ENCODE measurements around the gene DNAH14. TPM values are rescaled to one million over a fixed set of nuclear protein-coding genes. Genes with fewer than 3 reads are reported as not detected.

The DNAH14 gene
- total RNA-seq, 1 donor, result 31.8 TPM

DNA sequence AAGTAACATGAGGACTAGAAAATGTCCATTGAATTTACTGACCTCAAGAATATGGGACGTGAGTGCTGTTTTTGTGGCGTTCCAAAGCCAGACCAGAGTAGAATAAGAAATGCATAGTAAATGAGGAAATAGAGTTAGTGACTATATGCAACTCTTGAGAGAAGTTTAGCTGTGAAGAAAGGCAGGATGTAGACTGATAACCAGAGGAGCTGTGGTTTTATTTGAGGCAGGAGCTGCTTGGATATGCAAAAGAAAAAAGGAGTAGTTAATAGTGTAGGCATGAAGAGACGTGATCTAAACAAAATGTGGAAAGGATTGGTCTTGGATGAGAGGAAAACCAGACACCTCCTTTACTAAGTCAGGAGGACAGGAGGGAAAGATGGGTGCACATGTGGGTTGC is 28.2 kb downstream of the DNAH14 start:
- H3K4me1 ChIP-seq (ENCODE audit: insufficient read depth, low read length), result no peaks in the 10 kb centered on the region
- H4K20me1 ChIP-seq (ENCODE audit: insufficient read depth, low read length), result no peaks in the 10 kb centered on the region
- no peak overlapping the region for H3K4me2 ChIP-seq (ENCODE audit: insufficient read depth, low read length)
- TF ChIP-seq, protein P1, sequence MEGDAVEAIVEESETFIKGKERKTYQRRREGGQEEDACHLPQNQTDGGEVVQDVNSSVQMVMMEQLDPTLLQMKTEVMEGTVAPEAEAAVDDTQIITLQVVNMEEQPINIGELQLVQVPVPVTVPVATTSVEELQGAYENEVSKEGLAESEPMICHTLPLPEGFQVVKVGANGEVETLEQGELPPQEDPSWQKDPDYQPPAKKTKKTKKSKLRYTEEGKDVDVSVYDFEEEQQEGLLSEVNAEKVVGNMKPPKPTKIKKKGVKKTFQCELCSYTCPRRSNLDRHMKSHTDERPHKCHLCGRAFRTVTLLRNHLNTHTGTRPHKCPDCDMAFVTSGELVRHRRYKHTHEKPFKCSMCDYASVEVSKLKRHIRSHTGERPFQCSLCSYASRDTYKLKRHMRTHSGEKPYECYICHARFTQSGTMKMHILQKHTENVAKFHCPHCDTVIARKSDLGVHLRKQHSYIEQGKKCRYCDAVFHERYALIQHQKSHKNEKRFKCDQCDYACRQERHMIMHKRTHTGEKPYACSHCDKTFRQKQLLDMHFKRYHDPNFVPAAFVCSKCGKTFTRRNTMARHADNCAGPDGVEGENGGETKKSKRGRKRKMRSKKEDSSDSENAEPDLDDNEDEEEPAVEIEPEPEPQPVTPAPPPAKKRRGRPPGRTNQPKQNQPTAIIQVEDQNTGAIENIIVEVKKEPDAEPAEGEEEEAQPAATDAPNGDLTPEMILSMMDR (IDR thresholded peaks at IDR 0.05; ENCODE audit: extremely low read depth, low read depth, low read length), result no peak
- H2AFZ ChIP-seq (ENCODE audit: low read length), result no peak overlapping the region
- no peaks in the 10 kb centered on the region for H3K9me3 ChIP-seq (ENCODE audit: low read depth, low read length)
- no peaks in the 10 kb centered on the region for H3K79me2 ChIP-seq (ENCODE audit: insufficient read depth, low read length)
- no peak overlapping the region for H3K4me3 ChIP-seq (ENCODE audit: insufficient read depth, low read length)
- DNase-seq (ENCODE audit: insufficient read length, low spot score, missing footprints), result no peak
- H3K27me3 ChIP-seq (ENCODE audit: insufficient read depth, low read length), result no peaks in the 10 kb centered on the region
- no peaks in the 10 kb centered on the region for H3K36me3 ChIP-seq (ENCODE audit: insufficient read depth, low read length)
- no peak overlapping the region for H3K27ac ChIP-seq (ENCODE audit: low read depth, low read length)

DNA sequence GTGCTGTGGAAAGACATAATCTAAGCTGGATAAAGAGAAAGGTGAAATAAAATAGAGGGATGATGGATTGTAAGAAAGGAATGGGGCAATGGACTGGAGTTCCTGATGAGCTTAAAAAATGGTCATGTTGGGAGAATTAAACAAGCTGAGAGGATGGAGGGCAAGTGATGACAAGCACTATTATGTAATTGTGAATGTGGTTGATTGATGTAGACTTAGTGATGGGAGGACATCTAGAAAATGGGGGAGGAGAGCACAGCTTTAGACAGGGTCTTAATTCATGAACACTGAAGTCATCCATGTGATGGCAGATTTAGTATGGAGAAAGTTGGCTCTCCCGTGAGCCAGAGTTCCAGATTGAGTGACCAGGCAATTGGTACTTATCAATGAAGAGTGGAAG is 29.0 kb downstream of the DNAH14 start:
- Histone ChIP-seq H3K4me3 (ENCODE audit: insufficient read depth, low read length) (no peak overlapping the region), H2AFZ (ENCODE audit: low read length) (no peak overlapping the region), H3K79me2 (ENCODE audit: insufficient read depth, low read length) (no peaks in the 10 kb centered on the region), H3K4me1 (ENCODE audit: insufficient read depth, low read length) (no peaks in the 10 kb centered on the region), H3K36me3 (ENCODE audit: insufficient read depth, low read length) (no peaks in the 10 kb centered on the region), H4K20me1 (ENCODE audit: insufficient read depth, low read length) (no peaks in the 10 kb centered on the region), H3K27me3 (ENCODE audit: insufficient read depth, low read length) (no peaks in the 10 kb centered on the region), H3K4me2 (ENCODE audit: insufficient read depth, low read length) (no peak overlapping the region), H3K9me3 (ENCODE audit: low read depth, low read length) (no peaks in the 10 kb centered on the region), H3K27ac (ENCODE audit: low read depth, low read length) (no peak overlapping the region)
- DNase-seq (ENCODE audit: insufficient read length, low spot score, missing footprints), result no peak
- TF ChIP-seq, protein P1 (IDR thresholded peaks at IDR 0.05; ENCODE audit: extremely low read depth, low read depth, low read length), result no peak

DNA sequence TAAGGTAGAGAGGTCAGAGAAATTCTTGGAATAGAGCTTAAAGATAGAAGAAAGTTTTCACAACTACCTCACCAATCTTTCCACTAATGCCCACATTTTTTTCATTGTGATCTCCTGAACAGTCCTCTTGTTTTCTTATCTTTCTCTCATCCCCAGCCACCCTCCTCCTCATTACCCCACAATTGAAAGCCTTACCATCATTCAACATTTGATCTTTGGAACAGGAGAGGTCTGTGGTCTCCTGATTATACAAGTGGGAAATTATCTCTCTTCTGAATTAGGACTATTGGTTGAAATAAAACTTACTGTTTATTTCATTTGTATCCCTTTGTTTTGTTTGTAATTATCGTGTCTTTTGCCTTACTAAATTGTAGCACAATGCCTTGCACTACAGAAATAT is 29.6 kb downstream of the DNAH14 start:
- Histone ChIP-seq H3K27me3 (ENCODE audit: insufficient read depth, low read length) (no peaks in the 10 kb centered on the region), H2AFZ (ENCODE audit: low read length) (no peak overlapping the region), H3K4me3 (ENCODE audit: insufficient read depth, low read length) (no peak overlapping the region), H3K27ac (ENCODE audit: low read depth, low read length) (no peak overlapping the region), H3K79me2 (ENCODE audit: insufficient read depth, low read length) (no peaks in the 10 kb centered on the region), H3K9me3 (ENCODE audit: low read depth, low read length) (no peaks in the 10 kb centered on the region), H3K4me2 (ENCODE audit: insufficient read depth, low read length) (no peak overlapping the region), H3K4me1 (ENCODE audit: insufficient read depth, low read length) (no peaks in the 10 kb centered on the region), H3K36me3 (ENCODE audit: insufficient read depth, low read length) (no peaks in the 10 kb centered on the region), H4K20me1 (ENCODE audit: insufficient read depth, low read length) (no peaks in the 10 kb centered on the region)
- no peak for DNase-seq (ENCODE audit: insufficient read length, low spot score, missing footprints)
- TF ChIP-seq, protein P1 (IDR thresholded peaks at IDR 0.05; ENCODE audit: extremely low read depth, low read depth, low read length), result no peak

DNA sequence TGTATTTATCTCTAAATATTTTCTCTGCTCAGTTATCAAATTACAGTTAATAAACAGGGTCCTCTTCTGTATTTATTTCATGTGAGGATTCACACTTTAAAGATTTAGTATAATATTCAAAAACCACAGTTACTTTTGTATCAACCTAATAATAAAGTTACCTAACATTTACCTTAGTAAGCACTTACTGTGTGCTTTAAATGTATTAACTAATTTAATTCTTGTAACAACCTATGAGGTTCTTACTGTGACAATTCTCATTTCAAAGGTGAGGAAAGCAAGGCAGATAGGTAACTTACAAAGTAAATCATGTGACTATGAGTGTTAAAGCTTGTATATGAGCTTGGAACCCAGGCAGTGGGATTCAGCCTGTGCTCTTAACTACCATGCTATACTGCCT is 30.2 kb downstream of the DNAH14 start:
- no peak for DNase-seq (ENCODE audit: insufficient read length, low spot score, missing footprints)
- TF ChIP-seq, protein P1 (IDR thresholded peaks at IDR 0.05; ENCODE audit: extremely low read depth, low read depth, low read length), result no peak
- Histone ChIP-seq H3K4me3 (ENCODE audit: insufficient read depth, low read length) (no peak overlapping the region), H3K4me1 (ENCODE audit: insufficient read depth, low read length) (no peaks in the 10 kb centered on the region), H4K20me1 (ENCODE audit: insufficient read depth, low read length) (no peaks in the 10 kb centered on the region), H3K27ac (ENCODE audit: low read depth, low read length) (no peak overlapping the region), H3K36me3 (ENCODE audit: insufficient read depth, low read length) (no peaks in the 10 kb centered on the region), H3K4me2 (ENCODE audit: insufficient read depth, low read length) (no peak overlapping the region), H2AFZ (ENCODE audit: low read length) (no peak overlapping the region), H3K27me3 (ENCODE audit: insufficient read depth, low read length) (no peaks in the 10 kb centered on the region), H3K9me3 (ENCODE audit: low read depth, low read length) (no peaks in the 10 kb centered on the region), H3K79me2 (ENCODE audit: insufficient read depth, low read length) (no peaks in the 10 kb centered on the region)

All from osteoblast (primary cell).